BJ (cell line): ENCODE results near the gene GOLGA2. TPM values are rescaled to one million over a fixed set of nuclear protein-coding genes. Genes with fewer than 3 reads are reported as not detected.

ENCODE experiments used
- CTCF ChIA-PET: fragments of 350-600 bp; formaldehyde crosslinking; extraction: SDS; loops from one replicate; lab custom pipeline; 2021; ENCODE audit warnings: antibody characterized with exemption, inconsistent platforms; lab: Yijun Ruan, JAX
- POLR2A ChIA-PET: fragments of 300-600 bp; sonication (Branson Sonifier 250); formaldehyde crosslinking; extraction: SDS; loops from one replicate; lab custom pipeline; 2021; ENCODE audit warnings: antibody characterized with exemption; lab: Charles Lee
- DNase-seq: peaks from one replicate; pipeline ENCODE4 v3.0.0-alpha.2; 2011; ENCODE audit warnings: low read depth
- H3K27me3 ChIP-seq: 2 replicates; pipeline ENCODE4 v1.6.0; 2011; ENCODE audit warnings: low read length; ENCODE audit not compliant: control insufficient read depth, insufficient read depth
- H3K36me3 ChIP-seq: 2 replicates; pipeline ENCODE4 v1.5.1; 2011; ENCODE audit warnings: low read length; ENCODE audit not compliant: control insufficient read depth, insufficient read depth
- H3K4me3 ChIP-seq: 2 replicates; pipeline ENCODE4 v1.5.1; 2011; ENCODE audit warnings: low read depth, mild to moderate bottlenecking, control low read depth, low read length
- polyA plus RNA-seq: library from polyadenylated mRNA; depleted of rRNA; stranded (reverse); fragments of >200 nt; gene quantifications from 2 replicates; pipeline ENCODE4 v1.2.3, GENCODE V29; 2011
- TF ChIP-seq, protein P1 (sequence below): IDR thresholded peaks from 2 replicates; pipeline ENCODE4 v1.5.1; 2011; ENCODE audit warnings: low read depth, mild to moderate bottlenecking, control low read depth, inconsistent platforms, low read length, moderate library complexity; ENCODE audit not compliant: insufficient read depth

The GOLGA2 gene
- polyA plus RNA-seq, 1 experiment = 91.1 TPM

DNA sequence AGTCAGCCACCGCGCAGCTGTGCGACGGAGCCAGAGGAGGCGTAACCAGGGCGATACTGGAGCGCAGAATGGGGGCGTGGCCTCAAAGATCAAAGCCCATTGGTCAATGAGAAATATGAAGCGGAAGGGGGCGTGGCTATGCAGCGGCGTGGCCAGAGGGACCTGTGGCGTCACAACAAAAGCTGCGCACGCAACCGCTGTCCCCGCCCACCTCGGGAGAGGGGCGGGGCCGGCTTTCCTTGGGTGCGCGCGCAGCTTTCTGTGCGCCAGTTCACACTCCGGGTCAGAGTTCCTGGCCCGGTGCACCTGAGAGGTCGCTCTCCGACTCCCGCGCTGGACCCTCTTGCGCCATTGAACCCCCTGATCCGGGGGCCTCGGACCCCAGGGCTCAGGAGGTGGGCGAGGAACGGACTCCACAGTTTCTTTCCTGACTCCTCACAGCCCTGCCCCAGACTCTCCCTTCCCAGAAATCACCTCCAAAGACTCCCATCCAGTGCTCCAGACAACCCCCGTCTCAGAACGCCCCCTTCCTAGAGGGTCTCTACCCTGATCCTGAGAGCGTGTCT lies 284 bp upstream of the GOLGA2 start, which contains the start of gene SWI5:
SWI5 (plus strand) TSS at position 269 of the 566 bp plus-strand sequence.
- ChIA-PET POLR2A (interaction anchor here (0.6 kb wide), 1 partner anchor 31 kb away, joined by 7 read pairs; no protein-coding TSS in a partner anchor), CTCF (interaction anchor here (0.8 to 1.2 kb wide), 4 partner anchors 19 to 135 kb away, joined by 3 to 5 read pairs (median 4); no protein-coding TSS in a partner anchor)
- Histone ChIP-seq H3K4me3 (peak within 1 kb of the TSS; percentile 91), H3K36me3 (peaks cover 11% of the 10 kb centered on the region), H3K27me3 (no peaks in the 10 kb centered on the region)
- peak; percentile 95 for DNase-seq
- TF ChIP-seq, protein P1, sequence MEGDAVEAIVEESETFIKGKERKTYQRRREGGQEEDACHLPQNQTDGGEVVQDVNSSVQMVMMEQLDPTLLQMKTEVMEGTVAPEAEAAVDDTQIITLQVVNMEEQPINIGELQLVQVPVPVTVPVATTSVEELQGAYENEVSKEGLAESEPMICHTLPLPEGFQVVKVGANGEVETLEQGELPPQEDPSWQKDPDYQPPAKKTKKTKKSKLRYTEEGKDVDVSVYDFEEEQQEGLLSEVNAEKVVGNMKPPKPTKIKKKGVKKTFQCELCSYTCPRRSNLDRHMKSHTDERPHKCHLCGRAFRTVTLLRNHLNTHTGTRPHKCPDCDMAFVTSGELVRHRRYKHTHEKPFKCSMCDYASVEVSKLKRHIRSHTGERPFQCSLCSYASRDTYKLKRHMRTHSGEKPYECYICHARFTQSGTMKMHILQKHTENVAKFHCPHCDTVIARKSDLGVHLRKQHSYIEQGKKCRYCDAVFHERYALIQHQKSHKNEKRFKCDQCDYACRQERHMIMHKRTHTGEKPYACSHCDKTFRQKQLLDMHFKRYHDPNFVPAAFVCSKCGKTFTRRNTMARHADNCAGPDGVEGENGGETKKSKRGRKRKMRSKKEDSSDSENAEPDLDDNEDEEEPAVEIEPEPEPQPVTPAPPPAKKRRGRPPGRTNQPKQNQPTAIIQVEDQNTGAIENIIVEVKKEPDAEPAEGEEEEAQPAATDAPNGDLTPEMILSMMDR = no peak

DNA sequence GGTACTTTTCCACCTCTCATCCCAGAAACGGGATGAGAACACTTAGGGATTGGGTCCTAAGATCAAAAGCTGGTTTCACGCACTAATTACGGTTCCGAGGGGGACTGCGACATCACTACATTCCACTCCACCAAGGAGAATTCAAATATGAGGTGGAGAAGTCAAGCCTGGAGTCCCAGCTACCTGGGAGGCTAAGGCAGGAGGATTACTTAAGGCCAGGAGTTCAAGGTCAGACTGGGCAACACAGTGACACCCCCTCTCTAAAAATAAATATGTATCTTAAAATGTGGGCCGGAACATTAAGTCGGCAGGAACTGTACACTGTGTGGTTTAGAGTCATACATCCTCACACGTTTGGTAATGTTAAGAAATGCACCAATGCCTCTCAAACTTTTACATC lies 1.6 kb downstream of the GOLGA2 start:
- Histone ChIP-seq H3K4me3 (peak overlapping the region; percentile 91), H3K27me3 (no peaks in the 10 kb centered on the region), H3K36me3 (peaks cover 18% of the 10 kb centered on the region)
- CTCF ChIA-PET = interaction anchor here (1.6 kb wide), 1 partner anchor 19 kb away, joined by 4 read pairs; no protein-coding TSS in a partner anchor
- POLR2A ChIA-PET = no interaction called here
- TF ChIP-seq, protein P1 = no peak
- DNase-seq = no peak

DNA sequence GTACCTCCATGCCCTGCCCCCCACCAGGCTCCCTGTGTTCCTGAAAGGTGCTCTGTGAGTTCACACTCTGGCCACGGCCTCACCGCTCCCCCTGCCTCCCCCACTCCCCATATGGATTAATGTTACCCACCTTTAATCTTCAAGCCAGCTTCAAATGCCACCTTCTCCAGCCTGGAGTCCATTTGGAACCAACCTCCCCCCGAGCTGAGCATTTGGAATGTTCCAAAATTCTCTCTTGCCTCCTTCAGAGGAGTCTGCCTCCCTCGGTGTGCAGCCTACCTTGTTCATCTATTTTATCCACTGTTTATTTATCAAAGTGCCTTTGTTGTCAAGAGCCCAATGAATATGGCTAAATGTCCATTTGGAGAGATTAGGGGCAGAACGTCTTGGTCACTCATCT lies 4.3 kb downstream of the GOLGA2 start:
- DNase-seq = no peak
- CTCF ChIA-PET = interaction anchor here (0.9 kb wide), 1 partner anchor 16 kb away, joined by 3 read pairs; no protein-coding TSS in a partner anchor
- Histone ChIP-seq H3K4me3 (no peak overlapping the region), H3K27me3 (no peaks in the 10 kb centered on the region), H3K36me3 (peaks cover 35% of the 10 kb centered on the region)
- TF ChIP-seq, protein P1 = no peak
- POLR2A ChIA-PET = no interaction called here

DNA sequence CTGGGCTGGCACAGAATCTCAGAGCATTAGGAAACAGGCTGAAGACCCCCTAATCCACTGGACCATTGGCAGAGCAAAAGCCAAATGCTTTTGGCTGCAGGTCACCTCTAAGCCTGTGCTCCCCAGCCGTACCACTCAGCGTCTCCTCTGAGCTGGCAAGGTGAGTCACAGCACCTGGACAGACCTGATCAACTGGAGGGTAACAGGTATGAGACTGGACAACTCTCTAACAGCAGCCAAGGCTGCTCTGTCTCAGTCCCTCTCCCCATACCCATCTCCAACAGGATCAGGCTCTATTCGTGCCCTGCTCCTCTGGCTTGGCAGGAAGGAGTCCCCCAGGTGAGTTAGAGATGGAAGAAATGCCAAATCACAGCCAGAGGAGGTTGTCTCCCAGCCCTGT lies 4.7 kb downstream of the GOLGA2 start:
- DNase-seq = no peak
- no peak overlapping the region for H3K4me3 ChIP-seq
- peaks cover 37% of the 10 kb centered on the region for H3K36me3 ChIP-seq
- POLR2A ChIA-PET = no interaction called here
- H3K27me3 ChIP-seq = no peaks in the 10 kb centered on the region
- CTCF ChIA-PET = interaction anchor here (0.9 kb wide), 1 partner anchor 16 kb away, joined by 3 read pairs; no protein-coding TSS in a partner anchor
- TF ChIP-seq, protein P1 = no peak

DNA sequence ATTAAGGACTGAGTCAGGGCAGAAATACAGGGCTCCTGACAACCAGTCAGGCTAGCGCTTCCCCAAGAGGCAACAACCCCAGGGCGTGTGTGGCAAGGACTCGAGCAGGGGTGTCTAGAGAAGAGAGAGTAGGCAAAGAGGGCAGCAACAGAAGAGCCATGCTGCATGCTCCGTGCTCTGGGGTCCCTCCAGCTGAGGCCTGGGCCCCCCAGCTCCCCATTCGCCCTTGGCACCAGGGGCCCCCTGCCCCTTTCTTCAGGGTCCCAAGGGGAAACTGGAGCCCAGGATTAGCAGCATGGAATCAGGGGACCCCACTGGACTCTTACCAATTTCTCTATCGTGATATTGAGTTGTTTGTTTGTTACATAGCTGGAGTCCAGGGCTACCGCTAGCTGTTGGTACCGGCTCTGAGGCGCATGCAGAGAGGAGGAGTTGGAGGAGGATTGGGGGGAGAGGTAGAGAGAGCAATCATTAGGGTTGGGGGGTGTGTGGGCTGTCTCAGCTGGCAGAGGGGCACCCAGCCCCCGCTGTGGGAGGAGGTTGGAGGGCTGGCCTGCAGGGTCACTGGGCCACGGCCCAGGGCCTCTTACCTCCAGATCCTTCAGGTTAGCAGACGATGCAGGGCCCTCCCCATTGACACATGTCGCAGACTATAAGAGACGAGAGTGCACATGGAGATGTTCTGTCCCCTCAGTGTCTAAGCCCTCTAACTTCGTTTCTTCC lies 8.8 kb downstream of the GOLGA2 start:
- peaks cover 43% of the 10 kb centered on the region for H3K36me3 ChIP-seq
- ChIA-PET POLR2A (no interaction called here), CTCF (no interaction called here)
- TF ChIP-seq, protein P1 = no peak
- H3K27me3 ChIP-seq = no peaks in the 10 kb centered on the region
- no peak overlapping the region for H3K4me3 ChIP-seq
- no peak for DNase-seq
